Lower leg skin (tissue), 4 donors: ENCODE data around the gene SUFU. TPM values are rescaled to one million over a fixed set of nuclear protein-coding genes. Genes with fewer than 3 reads are reported as not detected.
A peak's percentile ranks its signal among the peaks of the same experiment; 100 is the strongest.

Experiments used
- DNase-seq, 2 donors: peaks; one replicate each; pipeline ENCODE4 v3.0.0-alpha.2; 2019; ENCODE audit warnings: low spot score in 2 of 2
- H3K4me3 ChIP-seq: fragments of 200-600 bp; sonication (generic); 2 replicates; pipeline ENCODE4 v1.5.1; 2017; ENCODE audit warnings: mild to moderate bottlenecking, low read depth; ENCODE audit not compliant: poor library complexity, severe bottlenecking
- POLR2A ChIP-seq, 2 donors: fragments of 450-650 bp; IDR thresholded peaks; one replicate each; pipeline ENCODE4 v1.6.1; 2016 to 2017; ENCODE audit warnings: antibody characterized with exemption in 2 of 2, mild to moderate bottlenecking in 1 of 2, moderate library complexity in 1 of 2
- WGBS, 2 donors: methylation state at CpG; one replicate each; pipeline ENCODE4 v1.1.5; 2018; 5-methylcytosine and 5-hydroxymethylcytosine counted together
- intact Hi-C: fragments of 100-400 bp; cut with DNase I; formaldehyde crosslinking; loops from one replicate; pipeline ENCODE4 v1.15.0; 2023; ENCODE audit warnings: low total_unique reads
- total RNA-seq, 4 donors: library from RNA; depleted of rRNA; stranded (reverse); fragments of >200 nt; gene quantifications; one replicate each; pipeline ENCODE4 v1.1.0, GENCODE V29; 2016
- TF ChIP-seq, protein P1 (sequence below), 3 donors: fragments of 450-650 bp; IDR thresholded peaks; one replicate each; pipeline ENCODE4 v1.5.1; 2016; ENCODE audit warnings: antibody characterized with exemption in 3 of 3, mild to moderate bottlenecking in 3 of 3, moderate library complexity in 2 of 3

The SUFU gene
- total RNA-seq, 4 donors from 2014 or later, result 15.8 to 19.8 (median 18.0) TPM

GRCh38 chr10:102620138-102620590 lies 116.4 kb downstream of the SUFU start:
- intact Hi-C loops, result no loop called here
- 49 to 61% methylated on average over 5 of the region's 5 CpGs for WGBS, 2 donors
- DNase-seq, result no peak
- no peak overlapping the region for H3K4me3 ChIP-seq
- no peak for TF ChIP-seq POLR2A (IDR thresholded peaks at IDR 0.05)
- TF ChIP-seq, protein P1, sequence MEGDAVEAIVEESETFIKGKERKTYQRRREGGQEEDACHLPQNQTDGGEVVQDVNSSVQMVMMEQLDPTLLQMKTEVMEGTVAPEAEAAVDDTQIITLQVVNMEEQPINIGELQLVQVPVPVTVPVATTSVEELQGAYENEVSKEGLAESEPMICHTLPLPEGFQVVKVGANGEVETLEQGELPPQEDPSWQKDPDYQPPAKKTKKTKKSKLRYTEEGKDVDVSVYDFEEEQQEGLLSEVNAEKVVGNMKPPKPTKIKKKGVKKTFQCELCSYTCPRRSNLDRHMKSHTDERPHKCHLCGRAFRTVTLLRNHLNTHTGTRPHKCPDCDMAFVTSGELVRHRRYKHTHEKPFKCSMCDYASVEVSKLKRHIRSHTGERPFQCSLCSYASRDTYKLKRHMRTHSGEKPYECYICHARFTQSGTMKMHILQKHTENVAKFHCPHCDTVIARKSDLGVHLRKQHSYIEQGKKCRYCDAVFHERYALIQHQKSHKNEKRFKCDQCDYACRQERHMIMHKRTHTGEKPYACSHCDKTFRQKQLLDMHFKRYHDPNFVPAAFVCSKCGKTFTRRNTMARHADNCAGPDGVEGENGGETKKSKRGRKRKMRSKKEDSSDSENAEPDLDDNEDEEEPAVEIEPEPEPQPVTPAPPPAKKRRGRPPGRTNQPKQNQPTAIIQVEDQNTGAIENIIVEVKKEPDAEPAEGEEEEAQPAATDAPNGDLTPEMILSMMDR (IDR thresholded peaks at IDR 0.05), result no peak

- DNase-seq, result no peak
- 65 to 67% methylated on average over 10 to 12 of the region's 15 CpGs for WGBS, 2 donors
- no peak overlapping the region for H3K4me3 ChIP-seq
- TF ChIP-seq, protein P1 (IDR thresholded peaks at IDR 0.05), result no peak
- TF ChIP-seq POLR2A (IDR thresholded peaks at IDR 0.05), result no peak
- intact Hi-C loops, result no loop called here
Measured at GRCh38 chr10:102620591-102621442, 117.0 kb downstream of the SUFU start.

GRCh38 chr10:102621443-102622325 lies 117.9 kb downstream of the SUFU start:
- no peak overlapping the region for H3K4me3 ChIP-seq
- intact Hi-C loops, result no loop called here
- TF ChIP-seq, protein P1 (IDR thresholded peaks at IDR 0.05), result no peak
- TF ChIP-seq POLR2A (IDR thresholded peaks at IDR 0.05), result no peak
- DNase-seq, result peak in 1 of 2 donors; percentile 61
- 54 to 67% methylated on average over 13 of the region's 13 CpGs for WGBS, 2 donors

- intact Hi-C loops, result no loop called here
- DNase-seq, result no peak
- TF ChIP-seq, protein P1 (IDR thresholded peaks at IDR 0.05), result no peak
- TF ChIP-seq POLR2A (IDR thresholded peaks at IDR 0.05), result no peak
- no peak overlapping the region for H3K4me3 ChIP-seq
- WGBS, 2 donors, result 77 to 83% methylated on average over 3 of the region's 3 CpGs
Measured at GRCh38 chr10:102624094-102624493, 120.3 kb downstream of the SUFU start.

DNA sequence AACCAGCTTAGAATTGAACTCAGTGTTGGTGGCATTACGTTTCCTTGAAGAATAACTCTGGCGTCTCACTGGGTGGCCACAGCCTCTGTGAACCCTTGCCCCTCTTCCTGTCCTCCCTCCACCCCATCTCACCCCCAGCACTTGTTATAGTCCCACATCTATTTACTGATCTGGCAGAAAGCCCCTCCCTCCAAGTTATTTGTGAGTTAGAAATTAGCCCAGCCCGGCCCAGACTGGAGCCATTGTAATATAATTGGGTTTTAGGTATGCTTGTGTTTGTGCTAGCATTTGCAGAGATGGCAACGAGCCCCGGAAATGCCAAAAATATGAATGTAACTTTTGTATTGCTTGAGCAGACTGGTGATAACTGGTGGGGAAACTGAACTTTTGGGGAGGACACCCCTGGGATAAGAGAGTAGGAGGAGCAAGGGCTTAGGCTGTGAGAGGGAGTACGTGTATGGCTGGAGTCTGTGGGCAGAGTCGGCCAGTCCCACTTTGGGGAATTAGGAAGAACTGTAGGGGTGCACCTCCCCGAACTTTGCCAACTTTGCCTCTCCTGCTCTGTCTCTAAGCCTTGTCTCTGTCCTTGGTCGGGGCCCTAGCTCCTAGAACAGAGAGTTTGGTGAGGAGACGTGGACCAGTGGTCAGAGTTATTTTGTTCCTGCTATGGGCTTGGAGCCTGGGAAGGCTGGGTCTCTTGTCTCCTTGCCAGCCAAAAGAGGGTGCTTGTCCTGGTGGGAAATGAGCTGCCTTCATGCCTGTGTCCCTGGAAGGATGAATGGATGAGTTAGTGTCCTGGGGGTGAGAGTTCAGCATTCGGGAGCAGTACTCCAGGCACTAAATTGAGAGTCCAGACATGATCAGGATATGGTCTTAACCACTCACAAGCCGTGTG lies 121.2 kb downstream of the SUFU start:
- no peak for DNase-seq
- TF ChIP-seq POLR2A (IDR thresholded peaks at IDR 0.05), result no peak
- TF ChIP-seq, protein P1 (IDR thresholded peaks at IDR 0.05), result no peak
- intact Hi-C loops, result no loop called here
- H3K4me3 ChIP-seq, result no peak overlapping the region
- WGBS, 2 donors, result 77% methylated on average over 12 of the region's 12 CpGs
